Liver (tissue), 9 donors: ENCODE data around the gene GART. TPM values are rescaled to one million over a fixed set of nuclear protein-coding genes. Genes with fewer than 3 reads are reported as not detected.

Experiments used
- DNase-seq: peaks from one replicate; pipeline ENCODE4 v3.0.0-alpha.2; 2017; ENCODE audit warnings: low spot score
- H3K27ac ChIP-seq, 2 donors: one replicate each; pipeline ENCODE4 v1.7.0; 2013; ENCODE audit warnings: inconsistent platforms in 2 of 2, low read length in 2 of 2, control low read depth in 1 of 2, low read depth in 1 of 2, mild to moderate bottlenecking in 1 of 2
- H3K27me3 ChIP-seq, 4 donors: one replicate each; pipeline versions ENCODE4 v1.6.1 to v1.7.0; 2013; ENCODE audit warnings: low read length in 3 of 4, inconsistent platforms in 1 of 4, mild to moderate bottlenecking in 1 of 4, moderate library complexity in 1 of 4; ENCODE audit not compliant: control insufficient read depth in 4 of 4, insufficient read depth in 4 of 4
- H3K36me3 ChIP-seq, 4 donors: one replicate each; pipeline versions ENCODE4 v1.6.1 to v1.7.0; 2013; ENCODE audit warnings: low read length in 3 of 4, mild to moderate bottlenecking in 3 of 4, low read depth in 1 of 4, moderate library complexity in 1 of 4; ENCODE audit not compliant: control insufficient read depth in 4 of 4, insufficient read depth in 3 of 4
- H3K4me1 ChIP-seq, 4 donors: one replicate each; pipeline versions ENCODE4 v1.6.1 to v1.7.0; 2013; ENCODE audit warnings: low read length in 3 of 4, mild to moderate bottlenecking in 3 of 4, moderate library complexity in 1 of 4; ENCODE audit not compliant: control insufficient read depth in 4 of 4, insufficient read depth in 4 of 4
- H3K4me3 ChIP-seq, 3 donors: one replicate each; pipeline versions ENCODE4 v1.6.1 to v1.7.0; 2013; ENCODE audit warnings: low read length in 3 of 3, control low read depth in 1 of 3, low read depth in 1 of 3, mild to moderate bottlenecking in 1 of 3
- H3K9ac ChIP-seq, 2 donors: one replicate each; pipeline ENCODE4 v1.7.0; 2013; ENCODE audit warnings: low read length in 2 of 2, mild to moderate bottlenecking in 2 of 2, moderate library complexity in 2 of 2, control low read depth in 1 of 2, low read depth in 1 of 2
- H3K9me3 ChIP-seq, 4 donors: one replicate each; pipeline versions ENCODE4 v1.6.1 to v1.7.0; 2013; ENCODE audit warnings: low read length in 3 of 4; ENCODE audit not compliant: control insufficient read depth in 4 of 4
- CTCF ChIP-seq: fragments of 150-350 bp; IDR thresholded peaks from 2 replicates; pipeline ENCODE4 v1.5.1; 2017; ENCODE audit warnings: improper control_type of control experiment, low read depth, low read length; ENCODE audit not compliant: missing input control
- EGR1 ChIP-seq, 2 donors: IDR thresholded peaks; 2 replicates each; pipeline ENCODE4 v1.6.1; 2016 to 2018; ENCODE audit warnings: antibody characterized with exemption in 2 of 2, low read depth in 2 of 2
- FOXA2 ChIP-seq: IDR thresholded peaks from 2 replicates; pipeline ENCODE4 v1.6.1; 2016; ENCODE audit warnings: antibody characterized with exemption
- HNF4A ChIP-seq, 2 donors: conservative IDR thresholded peaks; 2 replicates each; pipeline ENCODE4 v1.6.1; 2016; ENCODE audit warnings: antibody characterized with exemption in 2 of 2, mild to moderate bottlenecking in 2 of 2
- HNF4G ChIP-seq: IDR thresholded peaks from 2 replicates; pipeline ENCODE4 v1.6.1; 2016; ENCODE audit warnings: antibody characterized with exemption
- JUND ChIP-seq, 2 donors: IDR thresholded peaks; 2 replicates each; pipeline ENCODE4 v1.6.1; 2016; ENCODE audit warnings: antibody characterized with exemption in 2 of 2
- NR2F2 ChIP-seq: IDR thresholded peaks from 2 replicates; pipeline ENCODE4 v1.6.1; 2016; ENCODE audit warnings: antibody characterized with exemption
- RAD21 ChIP-seq, 2 donors: IDR thresholded peaks; 2 replicates each; pipeline ENCODE4 v1.6.1; 2016; ENCODE audit warnings: antibody characterized with exemption in 2 of 2, mild to moderate bottlenecking in 2 of 2
- RXRA ChIP-seq, 2 donors: IDR thresholded peaks; 2 replicates each; pipeline ENCODE4 v1.6.1; 2017 to 2018; ENCODE audit warnings: antibody characterized with exemption in 2 of 2, mild to moderate bottlenecking in 1 of 2
- YY1 ChIP-seq: IDR thresholded peaks from 2 replicates; pipeline ENCODE4 v1.6.1; 2016; ENCODE audit warnings: antibody characterized with exemption, mild to moderate bottlenecking
- WGBS: extraction: QIAGEN DNeasy Blood & Tissue Kit; methylation state at CpG from one replicate; pipeline ENCODE4 v1.1.7; 2013; 5-methylcytosine and 5-hydroxymethylcytosine counted together
- polyA plus RNA-seq, 2 donors: library from polyadenylated mRNA; stranded (reverse) in 1 of 2; unstranded in 1 of 2; fragments of 200-250 nt in 1 of 2; fragments of >200 nt in 1 of 2; fragmentation: Nextera tagmentation in 1 of 2; extraction: Ambion mirVana in 1 of 2; gene quantifications; one replicate each; pipeline versions ENCODE4 v1.2.1 to v1.2.3, GENCODE V29; 2013 to 2015
- total RNA-seq, 2 donors: library from RNA; depleted of rRNA; stranded (reverse); fragments of >200 nt; gene quantifications; one replicate each; pipeline ENCODE4 v1.2.3, GENCODE V29; 2014
- TF ChIP-seq, protein P1 (sequence below): IDR thresholded peaks from 2 replicates; pipeline ENCODE4 v1.6.1; 2016; ENCODE audit warnings: antibody characterized with exemption, mild to moderate bottlenecking
- TF ChIP-seq, protein P2 (sequence below): IDR thresholded peaks from 2 replicates; pipeline ENCODE4 v1.6.1; 2016; ENCODE audit warnings: antibody characterized with exemption
- TF ChIP-seq, protein P3 (sequence below): IDR thresholded peaks from 2 replicates; pipeline ENCODE4 v1.6.1; 2016; ENCODE audit warnings: antibody characterized with exemption
- TF ChIP-seq, protein P4 (sequence below): IDR thresholded peaks from 2 replicates; pipeline ENCODE4 v1.6.1; 2016; ENCODE audit warnings: antibody characterized with exemption
- donor health status: healthy.
- donor health status: healthy.
- donor health status: healthy.
- donor health status: healthy.
- donor health status: healthy.

The GART gene
- total and polyA plus RNA-seq, 4 donors = 15.7 to 76.8 (median 32.0) TPM

DNA sequence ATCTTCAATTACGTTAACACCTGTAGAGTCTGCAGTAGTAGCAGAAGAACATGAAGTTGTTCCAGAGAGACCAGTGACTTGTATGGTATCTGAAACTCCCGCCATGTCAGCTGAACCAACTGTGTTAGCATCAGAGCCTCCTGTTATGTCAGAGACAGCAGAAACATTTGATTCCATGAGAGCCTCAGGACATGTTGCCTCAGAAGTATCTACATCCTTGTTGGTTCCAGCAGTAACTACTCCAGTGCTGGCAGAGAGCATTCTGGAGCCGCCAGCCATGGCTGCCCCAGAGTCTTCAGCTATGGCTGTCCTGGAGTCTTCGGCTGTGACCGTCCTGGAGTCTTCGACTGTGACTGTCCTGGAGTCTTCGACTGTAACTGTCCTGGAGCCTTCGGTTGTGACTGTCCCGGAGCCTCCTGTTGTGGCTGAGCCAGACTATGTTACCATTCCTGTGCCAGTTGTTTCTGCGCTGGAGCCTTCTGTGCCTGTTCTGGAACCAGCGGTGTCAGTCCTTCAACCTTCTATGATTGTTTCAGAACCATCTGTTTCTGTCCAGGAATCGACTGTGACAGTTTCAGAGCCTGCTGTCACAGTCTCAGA is 11.2 kb upstream of the GART start:
- TF ChIP-seq RAD21 (IDR thresholded peaks at IDR 0.05) (no peak), HNF4A (conservative IDR thresholded peaks at IDR 0.05) (no peak), NR2F2 (no peak), JUND (IDR thresholded peaks at IDR 0.05) (no peak), YY1 (no peak), EGR1 (IDR thresholded peaks at IDR 0.05; ENCODE audit: low read depth in 2 of 2) (no peak), CTCF (no peak), FOXA2 (no peak), RXRA (IDR thresholded peaks at IDR 0.05) (no peak), HNF4G (no peak)
- TF ChIP-seq, protein P1, sequence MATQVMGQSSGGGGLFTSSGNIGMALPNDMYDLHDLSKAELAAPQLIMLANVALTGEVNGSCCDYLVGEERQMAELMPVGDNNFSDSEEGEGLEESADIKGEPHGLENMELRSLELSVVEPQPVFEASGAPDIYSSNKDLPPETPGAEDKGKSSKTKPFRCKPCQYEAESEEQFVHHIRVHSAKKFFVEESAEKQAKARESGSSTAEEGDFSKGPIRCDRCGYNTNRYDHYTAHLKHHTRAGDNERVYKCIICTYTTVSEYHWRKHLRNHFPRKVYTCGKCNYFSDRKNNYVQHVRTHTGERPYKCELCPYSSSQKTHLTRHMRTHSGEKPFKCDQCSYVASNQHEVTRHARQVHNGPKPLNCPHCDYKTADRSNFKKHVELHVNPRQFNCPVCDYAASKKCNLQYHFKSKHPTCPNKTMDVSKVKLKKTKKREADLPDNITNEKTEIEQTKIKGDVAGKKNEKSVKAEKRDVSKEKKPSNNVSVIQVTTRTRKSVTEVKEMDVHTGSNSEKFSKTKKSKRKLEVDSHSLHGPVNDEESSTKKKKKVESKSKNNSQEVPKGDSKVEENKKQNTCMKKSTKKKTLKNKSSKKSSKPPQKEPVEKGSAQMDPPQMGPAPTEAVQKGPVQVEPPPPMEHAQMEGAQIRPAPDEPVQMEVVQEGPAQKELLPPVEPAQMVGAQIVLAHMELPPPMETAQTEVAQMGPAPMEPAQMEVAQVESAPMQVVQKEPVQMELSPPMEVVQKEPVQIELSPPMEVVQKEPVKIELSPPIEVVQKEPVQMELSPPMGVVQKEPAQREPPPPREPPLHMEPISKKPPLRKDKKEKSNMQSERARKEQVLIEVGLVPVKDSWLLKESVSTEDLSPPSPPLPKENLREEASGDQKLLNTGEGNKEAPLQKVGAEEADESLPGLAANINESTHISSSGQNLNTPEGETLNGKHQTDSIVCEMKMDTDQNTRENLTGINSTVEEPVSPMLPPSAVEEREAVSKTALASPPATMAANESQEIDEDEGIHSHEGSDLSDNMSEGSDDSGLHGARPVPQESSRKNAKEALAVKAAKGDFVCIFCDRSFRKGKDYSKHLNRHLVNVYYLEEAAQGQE = no peak
- TF ChIP-seq, protein P2, sequence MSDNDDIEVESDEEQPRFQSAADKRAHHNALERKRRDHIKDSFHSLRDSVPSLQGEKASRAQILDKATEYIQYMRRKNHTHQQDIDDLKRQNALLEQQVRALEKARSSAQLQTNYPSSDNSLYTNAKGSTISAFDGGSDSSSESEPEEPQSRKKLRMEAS = no peak
- TF ChIP-seq, protein P3, sequence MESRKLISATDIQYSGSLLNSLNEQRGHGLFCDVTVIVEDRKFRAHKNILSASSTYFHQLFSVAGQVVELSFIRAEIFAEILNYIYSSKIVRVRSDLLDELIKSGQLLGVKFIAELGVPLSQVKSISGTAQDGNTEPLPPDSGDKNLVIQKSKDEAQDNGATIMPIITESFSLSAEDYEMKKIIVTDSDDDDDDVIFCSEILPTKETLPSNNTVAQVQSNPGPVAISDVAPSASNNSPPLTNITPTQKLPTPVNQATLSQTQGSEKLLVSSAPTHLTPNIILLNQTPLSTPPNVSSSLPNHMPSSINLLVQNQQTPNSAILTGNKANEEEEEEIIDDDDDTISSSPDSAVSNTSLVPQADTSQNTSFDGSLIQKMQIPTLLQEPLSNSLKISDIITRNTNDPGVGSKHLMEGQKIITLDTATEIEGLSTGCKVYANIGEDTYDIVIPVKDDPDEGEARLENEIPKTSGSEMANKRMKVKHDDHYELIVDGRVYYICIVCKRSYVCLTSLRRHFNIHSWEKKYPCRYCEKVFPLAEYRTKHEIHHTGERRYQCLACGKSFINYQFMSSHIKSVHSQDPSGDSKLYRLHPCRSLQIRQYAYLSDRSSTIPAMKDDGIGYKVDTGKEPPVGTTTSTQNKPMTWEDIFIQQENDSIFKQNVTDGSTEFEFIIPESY = no peak
- TF ChIP-seq, protein P4, sequence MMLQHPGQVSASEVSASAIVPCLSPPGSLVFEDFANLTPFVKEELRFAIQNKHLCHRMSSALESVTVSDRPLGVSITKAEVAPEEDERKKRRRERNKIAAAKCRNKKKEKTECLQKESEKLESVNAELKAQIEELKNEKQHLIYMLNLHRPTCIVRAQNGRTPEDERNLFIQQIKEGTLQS = no peak
- peaks cover 0 to 3% (median 0%) of the 10 kb centered on the region in 4 donors for H3K4me1 ChIP-seq
- H3K27me3 ChIP-seq = no peaks in the 10 kb centered on the region
- 97% methylated on average over 12 of the region's 12 CpGs for WGBS
- H3K9me3 ChIP-seq = no peaks in the 10 kb centered on the region
- DNase-seq = no peak
- H3K36me3 ChIP-seq = peaks cover 37 to 73% (median 71%) of the 10 kb centered on the region in 4 donors
- H3K27ac ChIP-seq = no peak overlapping the region
- no peak overlapping the region for H3K9ac ChIP-seq
- H3K4me3 ChIP-seq = no peak overlapping the region
